ENCODE results near the gene ISG20.
"Not testable (repeated sequence)": the region's sequence is repeated elsewhere in the genome, so short reads cannot be mapped to it uniquely, and the experiment has no call there.

Gene ISG20

DNA sequence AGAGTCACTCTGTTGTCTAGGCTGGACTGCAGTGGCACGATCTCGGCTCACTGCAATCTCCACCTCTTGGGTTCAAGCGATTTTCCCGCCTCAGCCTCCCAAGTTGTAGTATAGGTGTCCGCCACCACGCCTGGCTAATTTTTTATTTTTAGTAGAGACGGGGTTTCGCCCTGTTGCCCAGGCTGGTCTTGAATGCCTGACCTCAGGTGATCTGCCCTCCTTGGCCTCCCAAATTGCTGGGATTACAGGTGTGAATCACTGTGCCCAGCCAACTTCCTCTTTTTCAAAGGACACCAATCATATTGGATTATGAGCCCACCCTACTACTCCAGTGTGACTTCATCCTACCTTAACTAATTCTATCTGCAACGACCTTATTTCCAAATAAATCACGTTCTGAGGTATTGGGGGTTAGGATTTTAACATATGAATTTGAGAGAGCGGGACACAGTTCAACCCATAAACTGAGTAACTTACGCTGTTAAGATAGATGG is 3.2 kb downstream of the ISG20 start:
- H3K4me3 ChIP-seq (ENCODE audit: low read depth in 1 of 2, low read length in 1 of 2): no peak overlapping the region
- peak overlapping the region; percentile 97 for H3K27ac ChIP-seq
- no peaks in the 10 kb centered on the region for H3K9me3 ChIP-seq
- peaks cover 50 to 59% of the 10 kb centered on the region in 2 experiments for H3K4me1 ChIP-seq (ENCODE audit: control insufficient read depth in 1 of 2, insufficient read depth in 1 of 2, low read depth in 1 of 2, low read length in 1 of 2)
- peaks cover 48% of the 10 kb centered on the region for H3K36me3 ChIP-seq
- TF ChIP-seq, protein P1, sequence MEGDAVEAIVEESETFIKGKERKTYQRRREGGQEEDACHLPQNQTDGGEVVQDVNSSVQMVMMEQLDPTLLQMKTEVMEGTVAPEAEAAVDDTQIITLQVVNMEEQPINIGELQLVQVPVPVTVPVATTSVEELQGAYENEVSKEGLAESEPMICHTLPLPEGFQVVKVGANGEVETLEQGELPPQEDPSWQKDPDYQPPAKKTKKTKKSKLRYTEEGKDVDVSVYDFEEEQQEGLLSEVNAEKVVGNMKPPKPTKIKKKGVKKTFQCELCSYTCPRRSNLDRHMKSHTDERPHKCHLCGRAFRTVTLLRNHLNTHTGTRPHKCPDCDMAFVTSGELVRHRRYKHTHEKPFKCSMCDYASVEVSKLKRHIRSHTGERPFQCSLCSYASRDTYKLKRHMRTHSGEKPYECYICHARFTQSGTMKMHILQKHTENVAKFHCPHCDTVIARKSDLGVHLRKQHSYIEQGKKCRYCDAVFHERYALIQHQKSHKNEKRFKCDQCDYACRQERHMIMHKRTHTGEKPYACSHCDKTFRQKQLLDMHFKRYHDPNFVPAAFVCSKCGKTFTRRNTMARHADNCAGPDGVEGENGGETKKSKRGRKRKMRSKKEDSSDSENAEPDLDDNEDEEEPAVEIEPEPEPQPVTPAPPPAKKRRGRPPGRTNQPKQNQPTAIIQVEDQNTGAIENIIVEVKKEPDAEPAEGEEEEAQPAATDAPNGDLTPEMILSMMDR (IDR thresholded peaks at IDR 0.05): no peak
- no peaks in the 10 kb centered on the region for H3K27me3 ChIP-seq

DNA sequence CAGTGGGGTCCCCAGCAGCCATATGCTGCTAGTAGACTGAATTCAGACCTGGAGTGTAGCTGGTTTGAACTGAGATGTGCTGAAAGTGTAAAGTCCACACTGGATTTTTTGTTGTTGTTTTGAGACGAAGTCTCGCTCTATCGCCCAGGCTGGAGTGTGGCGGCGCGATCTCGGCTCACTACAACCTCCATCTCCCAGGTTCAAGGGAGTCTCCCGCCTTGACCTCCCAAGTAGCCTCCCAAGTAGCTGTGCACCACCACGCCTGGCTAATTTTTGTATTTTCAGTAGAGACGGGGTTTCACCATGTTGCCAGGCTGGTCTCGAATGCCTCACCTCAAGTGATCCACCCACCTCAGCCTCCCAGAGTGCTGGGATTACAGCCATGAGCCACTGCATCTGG is 3.7 kb downstream of the ISG20 start:
- peak overlapping the region; percentile 97 for H3K27ac ChIP-seq
- H3K4me3 ChIP-seq (ENCODE audit: low read depth in 1 of 2, low read length in 1 of 2); H3K27me3 ChIP-seq; H3K9me3 ChIP-seq: not testable (repeated sequence)
- peaks cover 53% of the 10 kb centered on the region for H3K36me3 ChIP-seq
- peaks cover 47 to 55% of the 10 kb centered on the region in 2 experiments for H3K4me1 ChIP-seq (ENCODE audit: control insufficient read depth in 1 of 2, insufficient read depth in 1 of 2, low read depth in 1 of 2, low read length in 1 of 2)

GRCh38 chr15:88644741-88645140 is 5.9 kb downstream of the ISG20 start:
- H3K27ac ChIP-seq: peak overlapping the region; percentile 2
- TF ChIP-seq, protein P1 (IDR thresholded peaks at IDR 0.05): no peak
- no peak overlapping the region for H3K4me3 ChIP-seq (ENCODE audit: low read depth in 1 of 2, low read length in 1 of 2)
- H3K36me3 ChIP-seq: peaks cover 76% of the 10 kb centered on the region
- no peaks in the 10 kb centered on the region for H3K9me3 ChIP-seq
- no peaks in the 10 kb centered on the region for H3K27me3 ChIP-seq
- peaks cover 27 to 35% of the 10 kb centered on the region in 2 experiments for H3K4me1 ChIP-seq (ENCODE audit: control insufficient read depth in 1 of 2, insufficient read depth in 1 of 2, low read depth in 1 of 2, low read length in 1 of 2)

DNA sequence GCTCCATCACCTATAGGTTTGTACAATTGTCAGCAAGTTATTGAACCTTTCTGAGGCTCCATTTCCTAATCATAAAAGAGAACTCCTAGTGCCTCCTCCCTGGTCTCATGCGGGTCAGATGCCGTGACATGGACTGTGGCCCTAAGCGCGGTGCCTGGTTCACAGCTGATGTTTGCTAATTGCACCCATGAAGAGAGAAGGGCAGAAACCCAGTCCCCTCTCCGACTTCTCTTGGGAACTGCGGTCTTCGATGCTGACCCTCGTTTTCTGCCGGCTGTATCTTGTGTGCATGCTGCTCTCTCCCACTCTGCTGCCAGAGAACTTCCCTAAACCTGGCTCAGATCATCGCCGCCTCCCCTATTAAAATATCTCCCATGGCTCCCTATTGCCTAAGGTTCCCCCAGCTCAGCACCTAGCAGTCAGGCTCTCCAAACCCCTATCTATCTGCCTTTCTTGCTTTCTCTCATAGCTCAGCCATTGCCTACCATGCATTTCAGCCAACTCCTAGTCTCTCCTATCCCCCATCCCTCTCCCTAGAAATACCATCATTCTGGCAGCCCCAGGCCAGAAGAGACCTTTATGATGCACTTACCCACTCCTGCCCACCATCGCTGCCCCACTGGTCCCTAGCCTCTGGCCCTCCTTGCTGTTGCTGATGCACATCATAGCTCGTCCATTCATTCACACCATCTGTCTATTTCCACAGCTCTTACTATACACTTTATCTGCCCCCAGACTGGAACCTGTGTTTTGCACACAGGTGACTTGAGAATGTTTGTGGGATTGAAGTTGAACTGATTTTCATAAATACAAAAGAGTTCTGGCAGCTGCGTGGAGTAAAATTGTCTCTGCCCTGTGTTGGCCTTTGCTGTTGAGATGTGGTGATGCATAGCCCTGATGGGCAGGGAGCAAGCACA is 6.6 kb downstream of the ISG20 start:
- H3K27ac ChIP-seq: peak overlapping the region; percentile 2
- peaks cover 82% of the 10 kb centered on the region for H3K36me3 ChIP-seq
- H3K4me1 ChIP-seq (ENCODE audit: control insufficient read depth in 1 of 2, insufficient read depth in 1 of 2, low read depth in 1 of 2, low read length in 1 of 2): peaks cover 20 to 28% of the 10 kb centered on the region in 2 experiments
- TF ChIP-seq, protein P1 (IDR thresholded peaks at IDR 0.05): no peak
- H3K4me3 ChIP-seq (ENCODE audit: low read depth in 1 of 2, low read length in 1 of 2): no peak overlapping the region
- H3K27me3 ChIP-seq: no peaks in the 10 kb centered on the region
- H3K9me3 ChIP-seq: no peaks in the 10 kb centered on the region

DNA sequence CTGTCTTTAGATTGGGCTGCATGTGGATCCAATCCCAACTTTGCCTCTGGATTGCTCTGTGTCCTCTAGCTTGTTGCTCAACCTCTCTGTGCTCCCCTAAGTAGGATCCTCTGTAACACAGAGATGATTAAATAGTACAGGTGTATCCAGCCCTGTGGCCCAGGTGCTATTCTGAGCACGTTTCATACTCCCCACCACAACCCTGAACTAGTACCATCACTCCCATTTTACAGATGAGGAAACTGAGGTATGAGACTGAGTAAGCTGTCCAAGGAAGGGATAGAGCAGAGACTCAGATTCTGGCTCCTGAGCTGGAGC is 7.2 kb downstream of the ISG20 start:
- Histone ChIP-seq H3K4me1 (ENCODE audit: control insufficient read depth in 1 of 2, insufficient read depth in 1 of 2, low read depth in 1 of 2, low read length in 1 of 2) (peaks cover 14 to 22% of the 10 kb centered on the region in 2 experiments), H3K36me3 (peaks cover 86% of the 10 kb centered on the region), H3K9me3 (no peaks in the 10 kb centered on the region), H3K27me3 (no peaks in the 10 kb centered on the region), H3K4me3 (ENCODE audit: low read depth in 1 of 2, low read length in 1 of 2) (no peak overlapping the region), H3K27ac (no peak overlapping the region)
- TF ChIP-seq, protein P1 (IDR thresholded peaks at IDR 0.05): no peak

GRCh38 chr15:88646951-88647350 is 8.1 kb downstream of the ISG20 start:
- H3K4me1 ChIP-seq (ENCODE audit: control insufficient read depth in 1 of 2, insufficient read depth in 1 of 2, low read depth in 1 of 2, low read length in 1 of 2): peaks cover 8 to 22% of the 10 kb centered on the region in 2 experiments
- TF ChIP-seq, protein P1 (IDR thresholded peaks at IDR 0.05): no peak
- H3K36me3 ChIP-seq: peaks cover 91% of the 10 kb centered on the region
- no peak overlapping the region for H3K4me3 ChIP-seq (ENCODE audit: low read depth in 1 of 2, low read length in 1 of 2)
- no peak overlapping the region for H3K27ac ChIP-seq
- H3K9me3 ChIP-seq: no peaks in the 10 kb centered on the region
- H3K27me3 ChIP-seq: no peaks in the 10 kb centered on the region
